Anterior cingulate cortex (tissue), 58 donors: ENCODE data around the gene WDR54.

Experiments used
- DNase-seq, 58 donors: peaks; one replicate each; lab custom pipeline; 2025; lab: John Stamatoyannopoulos, UW

Gene WDR54

GRCh38 chr2:74421221-74421870 lies at the start of gene WDR54, which contains the start of gene C2orf81:
WDR54 (plus strand) TSS chr2:74421730; CDS start chr2:74422154, 424 bp downstream.
C2orf81 (minus strand) TSS chr2:74421619; CDS start chr2:74421560, 59 bp downstream.
- DNase-seq, result peak in 55 of 58 donors; percentile 30 to 91 (median 71)

DNA sequence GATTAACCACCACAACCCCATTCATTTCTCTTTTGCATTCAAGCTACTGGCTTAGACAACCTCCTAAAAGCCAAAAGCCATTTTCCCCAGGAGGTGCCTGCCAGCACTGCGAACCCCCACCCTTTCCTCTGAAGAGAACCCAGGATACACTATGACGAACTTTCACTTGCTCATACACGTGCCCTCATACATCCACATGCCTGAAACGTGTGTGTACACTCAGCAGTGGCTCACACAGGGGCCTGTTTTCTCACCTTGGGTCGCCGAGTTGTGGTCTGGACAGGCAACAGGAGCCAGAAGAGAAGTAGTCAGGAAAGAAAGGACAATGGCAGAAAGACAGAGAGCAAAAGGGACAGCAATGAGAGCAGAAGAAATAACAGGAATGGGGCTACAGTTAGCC lies 48.9 kb upstream of the WDR54 start:
- DNase-seq, result no peak

DNA sequence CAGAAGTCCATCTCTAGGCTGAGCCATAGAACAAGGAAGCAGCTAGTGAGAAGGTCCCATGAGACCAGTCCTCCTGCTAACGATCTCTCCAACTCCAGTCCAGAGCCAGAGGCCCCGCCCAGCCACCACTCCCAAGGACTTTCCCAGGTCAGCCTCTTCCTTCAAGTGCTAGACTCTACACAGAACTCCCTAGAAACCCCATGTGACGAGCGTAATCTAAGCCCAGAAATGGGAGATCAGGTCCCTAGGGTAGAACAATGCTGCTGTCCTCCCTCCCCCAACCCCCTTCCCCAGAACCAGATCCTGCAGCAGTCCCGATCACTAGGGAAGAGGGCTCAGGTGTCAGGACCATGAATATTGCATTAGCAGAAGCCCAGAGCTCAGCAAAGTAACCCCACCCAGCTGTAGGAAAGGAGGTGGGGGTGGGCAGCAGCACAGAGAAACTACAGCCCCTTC lies 48.3 kb upstream of the WDR54 start:
- no peak for DNase-seq

DNA sequence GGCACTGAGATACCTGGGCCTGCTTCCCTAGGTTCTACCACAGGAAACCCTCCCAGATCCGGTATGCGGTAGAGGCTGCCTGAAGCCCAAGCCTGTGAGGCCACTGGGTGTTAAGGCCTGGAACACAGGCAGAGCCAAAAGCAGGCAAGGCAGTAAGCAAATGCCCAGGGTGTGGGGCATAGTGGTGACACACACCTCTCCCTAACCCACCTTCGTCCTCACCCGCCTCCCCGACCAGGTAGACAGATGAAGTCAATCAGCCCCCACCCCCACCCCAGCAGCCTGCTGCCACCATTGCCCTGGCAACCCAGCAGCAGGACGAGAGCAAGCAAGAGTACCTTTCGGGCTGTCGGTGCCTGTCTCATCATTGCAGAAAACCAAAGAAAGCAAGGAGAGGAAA lies 47.5 kb upstream of the WDR54 start:
- DNase-seq, result peak in 14 of 58 donors; percentile 11 to 64 (median 34)

- DNase-seq, result peak; percentile 36 to 98 (median 90)
These were observed 46.9 kb upstream of the WDR54 start for GRCh38 chr2:74374509-74375205.

GRCh38 chr2:74375838-74376237 lies 45.7 kb upstream of the WDR54 start:
- DNase-seq, result no peak

- DNase-seq, result no peak
These were observed 43.5 kb upstream of the WDR54 start for GRCh38 chr2:74378007-74378406.

DNA sequence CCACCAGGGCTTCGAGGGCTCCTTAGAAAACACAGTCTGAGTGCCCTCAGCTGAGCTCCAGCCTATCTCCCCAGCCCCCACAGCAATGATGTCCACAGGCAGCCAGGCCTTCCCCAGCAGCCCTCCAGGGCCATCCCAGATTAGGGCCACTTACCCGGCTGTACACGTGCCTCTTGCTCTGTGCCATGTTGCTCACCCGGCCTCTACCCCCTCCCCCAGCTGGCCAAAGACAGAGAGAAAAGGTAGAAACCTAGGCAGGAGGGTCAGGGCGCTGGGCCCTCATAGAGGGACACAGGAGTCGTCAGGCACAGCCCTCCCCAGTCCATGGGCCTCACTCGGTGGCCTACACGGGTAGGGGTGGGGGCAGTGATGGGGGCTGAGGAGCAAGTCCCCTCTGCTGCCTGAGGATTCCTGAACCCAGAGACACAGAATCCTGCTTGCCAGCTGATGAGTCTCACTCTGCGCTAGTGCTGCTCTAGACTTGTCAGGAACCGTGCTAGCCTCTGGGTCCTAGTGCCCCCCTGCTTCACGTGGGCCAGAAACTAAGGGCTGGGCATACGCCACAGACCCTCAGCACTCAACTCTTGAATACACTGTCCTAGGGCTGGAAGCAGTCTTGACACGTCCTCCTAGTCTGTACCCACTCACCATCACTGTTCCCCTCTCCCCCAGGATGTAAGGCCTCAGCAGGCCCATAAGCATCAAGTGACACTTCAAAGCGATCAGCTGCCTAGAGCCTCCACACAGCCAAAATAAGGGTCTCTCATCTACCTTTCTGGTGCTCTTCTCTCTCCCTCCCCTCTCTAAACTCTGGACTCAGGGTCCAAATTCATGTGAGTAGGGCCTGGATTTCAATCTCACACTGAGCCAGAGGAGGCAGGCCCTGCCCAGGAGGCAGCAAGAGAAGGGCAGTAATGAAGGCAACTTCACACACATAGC lies 41.4 kb upstream of the WDR54 start, which contains the start of gene DCTN1:
Gene DCTN1, minus strand, starts transcription at position 461 of the 939 bp plus-strand sequence. Its CDS starts 274 bp downstream, at position 187.
- peak in 56 of 58 donors; percentile 10 to 90 (median 69) for DNase-seq

- DNase-seq, result no peak
These were observed 39.8 kb upstream of the WDR54 start for GRCh38 chr2:74381751-74382150.

GRCh38 chr2:74383254-74383653 lies 38.3 kb upstream of the WDR54 start:
- no peak for DNase-seq

- DNase-seq, result no peak
These were observed 37.5 kb upstream of the WDR54 start for GRCh38 chr2:74384051-74384450.

GRCh38 chr2:74385396-74385795 lies 36.1 kb upstream of the WDR54 start:
- peak in 57 of 58 donors; percentile 5 to 86 (median 61) for DNase-seq

- peak in 1 of 58 donors; percentile 29 for DNase-seq
These were observed 34.2 kb upstream of the WDR54 start for GRCh38 chr2:74387346-74387745.

GRCh38 chr2:74390606-74391005 lies 30.9 kb upstream of the WDR54 start:
- no peak for DNase-seq

DNA sequence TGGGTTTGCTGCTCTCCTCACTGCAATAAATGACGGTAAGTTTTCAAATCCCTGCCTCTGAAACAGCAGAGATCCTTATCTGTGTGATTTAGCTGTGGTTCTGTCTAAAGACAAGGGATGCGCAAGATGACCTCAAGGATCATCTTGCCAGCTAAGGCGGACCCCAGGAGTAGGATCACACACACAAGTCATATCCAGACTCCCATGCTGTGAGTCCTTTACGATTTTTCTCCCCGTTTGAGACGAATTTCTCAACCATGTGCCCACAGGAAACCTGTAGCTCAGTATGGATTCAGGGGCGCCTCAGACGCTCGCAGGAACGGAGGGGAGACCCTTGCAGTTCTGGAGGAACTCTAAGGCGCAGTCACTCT lies 30.3 kb upstream of the WDR54 start:
- DNase-seq, result peak in 2 of 58 donors; percentile 21 to 46

DNA sequence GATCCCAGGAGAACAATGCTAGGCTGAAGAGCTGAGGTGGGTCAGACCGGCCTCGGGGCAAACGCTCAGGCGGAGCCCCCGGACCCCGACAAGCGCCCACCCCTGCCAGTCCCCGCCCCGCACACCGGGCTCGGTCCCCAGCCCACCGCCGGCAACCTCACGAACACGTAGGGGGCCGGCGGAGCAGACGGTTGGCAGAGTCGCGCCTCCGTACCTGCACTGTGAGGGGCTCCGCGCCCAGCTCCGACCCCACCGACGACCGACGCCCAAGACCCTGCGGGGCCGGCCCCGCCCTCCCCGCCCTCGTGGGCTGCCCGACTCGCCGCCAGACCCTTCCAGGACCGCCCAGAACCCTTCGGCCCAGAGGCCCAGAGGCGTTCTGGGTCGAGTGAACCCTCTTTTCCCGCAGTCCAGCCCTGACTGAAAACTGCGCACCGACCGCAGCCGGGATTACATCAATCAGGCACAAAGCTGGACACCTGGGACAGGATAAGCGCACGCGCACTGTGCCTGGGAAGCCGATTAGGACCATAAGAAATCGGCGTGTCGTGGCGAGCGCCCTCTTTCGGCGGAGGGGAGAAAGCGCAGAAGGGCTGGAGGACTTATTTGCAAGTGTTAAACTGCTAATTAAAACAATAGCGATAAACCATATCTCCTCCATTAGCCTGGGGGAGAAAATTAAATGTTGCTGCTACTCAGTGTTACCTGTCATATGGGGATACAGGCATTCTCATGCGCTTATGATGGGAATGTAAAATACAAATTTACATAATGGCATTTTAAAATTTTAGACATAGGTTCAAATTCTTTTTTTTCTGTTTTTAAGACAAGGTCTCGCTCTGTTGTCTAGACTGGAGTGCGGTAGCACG lies 29.7 kb upstream of the WDR54 start:
- peak; percentile 12 to 96 (median 86) for DNase-seq

GRCh38 chr2:74392449-74392743 lies 29.1 kb upstream of the WDR54 start:
- DNase-seq, result no peak

DNA sequence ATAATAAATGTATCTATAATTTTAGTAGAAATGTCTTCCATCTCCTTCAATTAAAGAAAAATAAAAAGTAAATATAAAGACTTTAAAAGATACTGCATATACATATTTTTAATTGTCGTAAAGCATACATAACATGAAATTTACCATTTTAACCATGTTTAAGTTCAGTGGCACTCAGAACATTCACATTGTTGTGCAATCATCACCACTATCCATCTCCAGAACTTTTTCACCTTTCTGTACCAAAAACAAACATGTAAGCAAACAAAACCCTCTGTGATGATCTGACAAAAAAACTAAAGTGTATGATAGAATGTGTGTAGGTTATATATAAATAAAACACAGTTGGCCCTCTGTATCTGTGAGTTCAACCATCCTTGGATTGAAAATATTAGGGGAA lies 28.0 kb upstream of the WDR54 start:
- DNase-seq, result no peak

GRCh38 chr2:74396149-74396548 lies 25.4 kb upstream of the WDR54 start:
- DNase-seq, result no peak

DNA sequence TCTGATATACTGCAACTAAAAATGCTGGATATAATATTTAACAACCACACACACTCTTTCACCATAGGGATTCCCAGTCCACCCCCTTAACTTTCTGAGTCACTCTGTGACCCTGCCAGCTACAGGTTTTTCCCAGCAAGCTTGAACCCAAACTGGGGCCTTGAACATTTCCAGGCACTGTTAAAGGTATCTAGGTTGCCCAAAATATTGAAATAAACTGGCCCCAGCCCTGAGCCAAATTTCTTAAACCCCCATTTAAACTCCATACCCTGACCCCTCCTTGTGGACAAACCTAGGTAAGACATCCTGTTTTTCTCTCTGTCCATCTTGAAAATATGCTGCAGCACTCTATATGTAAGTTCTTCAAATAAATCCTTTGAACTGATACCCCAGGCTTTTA lies 21.7 kb upstream of the WDR54 start:
- DNase-seq, result no peak
